DND-41 (cell line): ENCODE data around the gene ACO2.

ENCODE experiments used
- EZH2 ChIP-seq: IDR thresholded peaks from 3 replicates; pipeline ENCODE4 v1.6.1; 2012; ENCODE audit warnings: borderline replicate concordance, low read depth, mild to moderate bottlenecking, moderate library complexity, low read length, inconsistent platforms; ENCODE audit not compliant: severe bottlenecking
- TF ChIP-seq, protein P1 (sequence below): IDR thresholded peaks from 2 replicates; pipeline ENCODE4 v1.5.1; 2012; ENCODE audit warnings: borderline replicate concordance, low read length, moderate library complexity, mild to moderate bottlenecking; ENCODE audit not compliant: poor library complexity, severe bottlenecking; ENCODE audit errors: extremely low read depth

DNA sequence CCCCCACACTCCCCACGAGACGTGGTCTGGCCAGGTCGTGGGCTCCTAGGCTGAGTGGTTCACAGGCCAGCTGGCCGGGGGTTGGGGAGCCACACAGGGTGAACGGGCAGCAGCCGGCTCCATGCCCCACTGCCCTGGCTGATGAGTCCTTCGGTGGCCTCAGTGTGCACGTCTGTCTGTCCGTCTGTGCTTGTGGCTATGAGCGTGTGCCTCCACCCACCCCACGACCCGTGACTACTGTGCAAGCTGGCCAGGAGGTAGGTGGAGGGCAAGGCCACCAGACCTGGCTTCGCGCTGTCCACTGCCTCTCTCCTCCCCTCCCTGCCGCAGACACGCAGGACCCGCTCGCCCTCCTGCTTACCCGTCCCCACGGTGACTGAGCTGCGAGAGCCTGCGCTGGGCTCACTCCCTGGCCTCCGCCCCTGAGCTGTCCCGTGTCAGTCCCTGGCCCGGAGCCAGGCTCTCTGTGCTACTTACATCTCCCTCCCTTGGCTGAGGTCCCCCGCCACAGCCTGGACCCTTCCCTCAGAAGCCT is 106.0 kb downstream of the ACO2 start:
- TF ChIP-seq, protein P1, sequence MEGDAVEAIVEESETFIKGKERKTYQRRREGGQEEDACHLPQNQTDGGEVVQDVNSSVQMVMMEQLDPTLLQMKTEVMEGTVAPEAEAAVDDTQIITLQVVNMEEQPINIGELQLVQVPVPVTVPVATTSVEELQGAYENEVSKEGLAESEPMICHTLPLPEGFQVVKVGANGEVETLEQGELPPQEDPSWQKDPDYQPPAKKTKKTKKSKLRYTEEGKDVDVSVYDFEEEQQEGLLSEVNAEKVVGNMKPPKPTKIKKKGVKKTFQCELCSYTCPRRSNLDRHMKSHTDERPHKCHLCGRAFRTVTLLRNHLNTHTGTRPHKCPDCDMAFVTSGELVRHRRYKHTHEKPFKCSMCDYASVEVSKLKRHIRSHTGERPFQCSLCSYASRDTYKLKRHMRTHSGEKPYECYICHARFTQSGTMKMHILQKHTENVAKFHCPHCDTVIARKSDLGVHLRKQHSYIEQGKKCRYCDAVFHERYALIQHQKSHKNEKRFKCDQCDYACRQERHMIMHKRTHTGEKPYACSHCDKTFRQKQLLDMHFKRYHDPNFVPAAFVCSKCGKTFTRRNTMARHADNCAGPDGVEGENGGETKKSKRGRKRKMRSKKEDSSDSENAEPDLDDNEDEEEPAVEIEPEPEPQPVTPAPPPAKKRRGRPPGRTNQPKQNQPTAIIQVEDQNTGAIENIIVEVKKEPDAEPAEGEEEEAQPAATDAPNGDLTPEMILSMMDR = no peak
- no peak for TF ChIP-seq EZH2
